Stomach (tissue), 4 donors: ENCODE measurements around the gene METAP1.

Experiments
- POLR2A ChIP-seq, 4 donors: fragments of 450-650 bp; IDR thresholded peaks; one replicate each; pipeline ENCODE4 v1.6.1; 2016; ENCODE audit warnings: antibody characterized with exemption in 4 of 4, control low read depth in 2 of 4, mild to moderate bottlenecking in 1 of 4, moderate library complexity in 1 of 4
- POLR2AphosphoS5 ChIP-seq, 3 donors: sonication (generic); formaldehyde crosslinking; IDR thresholded peaks; one replicate each; pipeline ENCODE4 v1.6.1; 2016; ENCODE audit warnings: antibody characterized with exemption in 3 of 3
- TF ChIP-seq, protein P1 (sequence below), 7 experiments: fragments of 450-650 bp in 4 of 7; fragments of 200-600 bp in 3 of 7; sonication (generic) in 3 of 7; IDR thresholded peaks; one replicate each; pipeline ENCODE4 v1.5.1; 2016 to 2019; ENCODE audit warnings: antibody characterized with exemption in 7 of 7, control low read depth in 2 of 7, mild to moderate bottlenecking in 1 of 7

DNA sequence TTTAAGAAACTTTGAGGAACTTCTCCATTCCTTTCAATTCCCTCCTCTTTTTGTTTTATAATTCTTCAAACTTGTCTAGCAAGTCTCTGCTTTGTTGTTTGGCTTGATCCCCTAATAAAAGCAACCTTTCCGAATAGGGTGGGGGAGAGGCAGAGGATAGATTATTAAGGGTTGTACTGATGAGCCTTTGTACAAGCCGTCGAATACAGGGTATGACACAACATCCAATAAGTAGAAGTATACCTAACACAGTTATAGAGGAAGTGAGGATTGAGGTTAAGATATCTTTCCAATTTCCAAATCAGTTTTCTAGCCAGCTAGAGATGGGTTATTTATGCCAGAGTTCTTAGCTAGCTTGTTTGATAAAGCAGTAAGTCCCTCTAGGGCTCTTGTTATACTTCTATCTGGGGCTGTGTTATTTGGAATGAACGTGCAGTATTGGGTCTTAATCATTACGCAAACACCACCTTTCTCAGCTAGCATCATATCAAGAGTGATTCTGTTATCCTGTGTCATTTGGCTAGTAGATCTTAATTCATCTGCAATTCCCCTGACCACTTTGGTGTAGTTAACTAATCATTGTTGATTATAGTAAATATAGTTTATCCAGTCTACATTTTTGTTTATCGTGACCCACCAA is 18.5 kb downstream of the METAP1 start:
- TF ChIP-seq, protein P1, sequence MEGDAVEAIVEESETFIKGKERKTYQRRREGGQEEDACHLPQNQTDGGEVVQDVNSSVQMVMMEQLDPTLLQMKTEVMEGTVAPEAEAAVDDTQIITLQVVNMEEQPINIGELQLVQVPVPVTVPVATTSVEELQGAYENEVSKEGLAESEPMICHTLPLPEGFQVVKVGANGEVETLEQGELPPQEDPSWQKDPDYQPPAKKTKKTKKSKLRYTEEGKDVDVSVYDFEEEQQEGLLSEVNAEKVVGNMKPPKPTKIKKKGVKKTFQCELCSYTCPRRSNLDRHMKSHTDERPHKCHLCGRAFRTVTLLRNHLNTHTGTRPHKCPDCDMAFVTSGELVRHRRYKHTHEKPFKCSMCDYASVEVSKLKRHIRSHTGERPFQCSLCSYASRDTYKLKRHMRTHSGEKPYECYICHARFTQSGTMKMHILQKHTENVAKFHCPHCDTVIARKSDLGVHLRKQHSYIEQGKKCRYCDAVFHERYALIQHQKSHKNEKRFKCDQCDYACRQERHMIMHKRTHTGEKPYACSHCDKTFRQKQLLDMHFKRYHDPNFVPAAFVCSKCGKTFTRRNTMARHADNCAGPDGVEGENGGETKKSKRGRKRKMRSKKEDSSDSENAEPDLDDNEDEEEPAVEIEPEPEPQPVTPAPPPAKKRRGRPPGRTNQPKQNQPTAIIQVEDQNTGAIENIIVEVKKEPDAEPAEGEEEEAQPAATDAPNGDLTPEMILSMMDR (IDR thresholded peaks at IDR 0.05) = no peak
- TF ChIP-seq POLR2A (IDR thresholded peaks at IDR 0.05) (no peak), POLR2AphosphoS5 (IDR thresholded peaks at IDR 0.05) (no peak)
